ENCODE data around the gene PIWIL1. TPM values are rescaled to one million over a fixed set of nuclear protein-coding genes. Genes with fewer than 3 reads are reported as not detected.
A peak's percentile ranks its signal among the peaks of the same experiment; 100 is the strongest.

Gene PIWIL1
- total and polyA plus RNA-seq, 3 donors from 2014 or later: 53.0 to 203 (median 71.7) TPM

DNA sequence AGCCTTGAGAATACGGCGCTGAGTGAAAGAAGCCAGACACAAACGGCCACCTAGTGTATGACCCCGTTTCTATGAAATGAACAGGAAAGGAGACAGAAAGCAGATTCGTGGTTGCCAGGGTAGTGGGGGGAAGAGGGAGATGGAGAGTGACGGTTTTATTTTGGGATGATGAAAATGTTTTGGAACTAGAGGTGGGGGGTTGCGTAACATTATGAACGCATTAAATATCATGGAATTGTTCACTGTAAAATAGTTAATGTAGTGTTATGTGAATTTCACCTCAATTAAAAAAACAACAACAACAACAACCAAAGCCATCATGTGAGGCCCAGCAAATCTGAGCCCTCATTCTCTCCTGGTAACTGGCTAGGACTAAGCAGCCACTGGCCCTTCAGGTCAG is 3.3 kb upstream of the PIWIL1 start:
- H3K9me3 ChIP-seq: no peaks in the 10 kb centered on the region
- intact Hi-C loops (cut with DNase I; ENCODE audit: low total_unique reads): no loop called here
- H3K4me3 ChIP-seq: no peak overlapping the region
- DNase-seq: no peak
- no peaks in the 10 kb centered on the region for H3K36me3 ChIP-seq (ENCODE audit: low read depth, missing control alignments)
- H3K27ac ChIP-seq: no peak overlapping the region
- TF ChIP-seq, protein P1, sequence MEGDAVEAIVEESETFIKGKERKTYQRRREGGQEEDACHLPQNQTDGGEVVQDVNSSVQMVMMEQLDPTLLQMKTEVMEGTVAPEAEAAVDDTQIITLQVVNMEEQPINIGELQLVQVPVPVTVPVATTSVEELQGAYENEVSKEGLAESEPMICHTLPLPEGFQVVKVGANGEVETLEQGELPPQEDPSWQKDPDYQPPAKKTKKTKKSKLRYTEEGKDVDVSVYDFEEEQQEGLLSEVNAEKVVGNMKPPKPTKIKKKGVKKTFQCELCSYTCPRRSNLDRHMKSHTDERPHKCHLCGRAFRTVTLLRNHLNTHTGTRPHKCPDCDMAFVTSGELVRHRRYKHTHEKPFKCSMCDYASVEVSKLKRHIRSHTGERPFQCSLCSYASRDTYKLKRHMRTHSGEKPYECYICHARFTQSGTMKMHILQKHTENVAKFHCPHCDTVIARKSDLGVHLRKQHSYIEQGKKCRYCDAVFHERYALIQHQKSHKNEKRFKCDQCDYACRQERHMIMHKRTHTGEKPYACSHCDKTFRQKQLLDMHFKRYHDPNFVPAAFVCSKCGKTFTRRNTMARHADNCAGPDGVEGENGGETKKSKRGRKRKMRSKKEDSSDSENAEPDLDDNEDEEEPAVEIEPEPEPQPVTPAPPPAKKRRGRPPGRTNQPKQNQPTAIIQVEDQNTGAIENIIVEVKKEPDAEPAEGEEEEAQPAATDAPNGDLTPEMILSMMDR (IDR thresholded peaks at IDR 0.05): no peak
- no peak for TF ChIP-seq POLR2A (IDR thresholded peaks at IDR 0.05)
- 80 to 85% methylated on average over 8 of the region's 8 CpGs for WGBS, 2 donors
- H3K27me3 ChIP-seq: no peaks in the 10 kb centered on the region
- H3K4me1 ChIP-seq: no peaks in the 10 kb centered on the region

DNA sequence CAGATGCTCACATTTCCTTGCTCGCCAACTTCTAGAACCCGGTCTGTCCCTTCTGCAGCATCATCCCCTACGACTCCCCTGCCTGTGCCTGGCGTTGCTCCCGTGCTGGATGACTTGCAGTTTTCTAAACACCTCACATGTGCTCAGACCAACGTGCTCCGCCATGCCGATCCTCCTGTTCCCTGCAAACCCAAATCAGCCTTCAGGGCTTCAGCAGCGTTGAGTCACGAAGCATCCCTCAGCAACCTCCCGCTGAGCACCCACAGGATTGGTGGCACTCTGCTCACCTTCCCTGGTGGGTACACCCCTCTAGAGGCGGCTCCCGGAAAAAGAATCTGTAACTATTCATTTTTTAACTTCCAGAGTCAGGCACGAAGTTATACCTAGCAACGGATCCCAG is 2.8 kb upstream of the PIWIL1 start:
- Histone ChIP-seq H3K27ac (no peak overlapping the region), H3K4me3 (no peak overlapping the region), H3K4me1 (no peaks in the 10 kb centered on the region), H3K27me3 (no peaks in the 10 kb centered on the region), H3K9me3 (no peaks in the 10 kb centered on the region), H3K36me3 (ENCODE audit: low read depth, missing control alignments) (no peaks in the 10 kb centered on the region)
- intact Hi-C loops (cut with DNase I; ENCODE audit: low total_unique reads): loop anchor here (5.0 kb wide), 1 partner anchor 288 kb away; no protein-coding TSS in a partner anchor
- 52 to 65% methylated on average over 15 of the region's 15 CpGs for WGBS, 2 donors
- no peak for TF ChIP-seq POLR2A (IDR thresholded peaks at IDR 0.05)
- TF ChIP-seq, protein P1 (IDR thresholded peaks at IDR 0.05): no peak
- DNase-seq: no peak

DNA sequence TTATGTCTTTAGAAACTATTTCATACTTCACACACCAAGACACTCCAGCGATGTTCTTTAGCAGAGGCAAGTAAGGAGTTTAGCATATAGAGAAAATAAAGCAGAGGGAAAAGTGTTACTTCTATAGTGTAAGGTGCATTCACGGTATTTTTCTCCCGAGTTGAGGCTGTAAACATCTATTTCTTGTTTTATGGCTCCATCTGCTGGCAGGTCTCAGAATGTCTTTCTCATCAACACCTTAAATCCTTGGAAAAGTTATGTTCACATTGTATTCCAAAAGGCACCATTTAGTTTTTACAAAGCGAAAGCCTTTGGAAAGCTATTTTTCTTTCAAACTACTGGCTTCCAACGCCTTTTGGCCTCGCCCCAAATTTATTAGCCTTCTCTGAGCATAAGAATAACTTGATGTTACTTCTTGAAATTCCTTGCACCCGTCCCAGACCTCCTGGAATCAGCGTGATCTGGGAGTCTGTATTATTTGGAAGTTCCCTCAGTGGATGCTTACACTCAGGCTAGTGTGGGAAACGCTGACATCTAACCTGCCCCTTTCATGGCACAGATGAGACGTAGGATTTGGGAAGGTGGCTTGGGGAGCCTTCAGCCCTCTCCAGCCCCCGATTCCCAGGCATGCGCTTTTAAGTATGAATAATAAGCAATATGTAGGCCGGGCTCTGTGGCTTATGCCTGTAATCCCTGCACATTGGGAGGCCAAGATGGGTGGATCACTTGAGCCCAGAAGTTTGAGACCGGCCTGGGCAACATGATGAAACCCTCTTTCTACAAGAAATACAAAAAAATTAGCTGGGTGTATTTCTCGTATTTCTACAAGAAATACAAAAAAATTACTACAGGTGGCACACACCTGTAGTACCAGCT is 1.9 kb upstream of the PIWIL1 start:
- intact Hi-C loops (cut with DNase I; ENCODE audit: low total_unique reads): loop anchor here (5.0 kb wide), 1 partner anchor 288 kb away; no protein-coding TSS in a partner anchor
- 39 to 50% methylated on average over 15 of the region's 15 CpGs for WGBS, 2 donors
- TF ChIP-seq POLR2A (IDR thresholded peaks at IDR 0.05): no peak
- TF ChIP-seq, protein P1 (IDR thresholded peaks at IDR 0.05): peak; percentile 56 to 64 (median 61)
- Histone ChIP-seq H3K4me1 (no peaks in the 10 kb centered on the region), H3K27me3 (no peaks in the 10 kb centered on the region), H3K4me3 (no peak overlapping the region), H3K9me3 (no peaks in the 10 kb centered on the region), H3K36me3 (ENCODE audit: low read depth, missing control alignments) (no peaks in the 10 kb centered on the region), H3K27ac (no peak overlapping the region)
- peak; percentile 81 for DNase-seq

DNA sequence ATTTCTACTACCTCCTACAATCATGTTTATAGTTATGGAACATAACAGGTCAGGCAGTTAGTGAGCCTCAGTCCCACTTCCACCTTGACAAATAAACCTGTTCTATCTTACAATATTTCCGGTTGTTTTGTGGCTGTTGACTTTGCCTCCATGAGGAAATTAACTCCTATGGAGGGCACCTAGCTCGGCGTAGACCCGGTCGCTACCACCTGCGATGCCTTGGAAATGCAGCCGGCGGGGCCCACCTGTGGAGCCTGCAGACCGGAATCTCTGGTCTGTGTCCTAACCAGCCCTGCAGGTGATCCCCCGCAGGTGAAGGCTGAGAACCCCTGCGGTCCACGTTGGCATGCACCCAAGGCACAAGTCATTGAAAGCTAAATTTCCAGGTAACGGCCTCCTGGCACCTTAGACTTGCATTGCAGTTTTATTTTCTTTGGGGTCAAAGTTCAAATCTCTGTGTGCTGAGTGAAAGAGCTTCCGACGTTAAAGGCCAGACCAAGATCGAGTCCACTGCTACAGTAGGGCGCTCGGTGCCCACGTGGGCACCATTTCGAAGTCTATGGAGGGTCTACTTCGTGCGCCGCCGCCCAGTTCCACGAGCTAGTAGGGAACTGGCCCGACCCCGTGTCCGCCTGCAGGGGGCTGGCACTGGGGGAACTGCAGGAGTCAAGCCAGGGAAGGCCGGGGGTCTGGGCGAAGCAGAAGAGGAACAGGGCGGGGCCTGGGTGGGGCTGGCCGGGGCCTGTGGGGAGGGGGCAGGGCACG is 782 bp upstream of the PIWIL1 start:
- peak overlapping the region; percentile 24 to 44 for H3K4me3 ChIP-seq
- no peaks in the 10 kb centered on the region for H3K36me3 ChIP-seq (ENCODE audit: low read depth, missing control alignments)
- no peaks in the 10 kb centered on the region for H3K9me3 ChIP-seq
- H3K4me1 ChIP-seq: no peaks in the 10 kb centered on the region
- DNase-seq: no peak
- TF ChIP-seq, protein P1 (IDR thresholded peaks at IDR 0.05): no peak
- no peak for TF ChIP-seq POLR2A (IDR thresholded peaks at IDR 0.05)
- intact Hi-C loops (cut with DNase I; ENCODE audit: low total_unique reads): loop anchor here (5.0 kb wide), 1 partner anchor 290 kb away; no protein-coding TSS in a partner anchor
- no peak overlapping the region for H3K27ac ChIP-seq
- no peaks in the 10 kb centered on the region for H3K27me3 ChIP-seq
- whole genome bisulfite sequencing, 2 donors: 62 to 68% methylated on average over 24 to 30 of the region's 33 CpGs
